IPS-11a (cell line): ENCODE data around the gene DOK4.
A peak's percentile ranks its signal among the peaks of the same experiment; 100 is the strongest.

ENCODE experiments used
- H3K4me3 ChIP-seq: one replicate; pipeline ENCODE4 v1.5.1; 2013; ENCODE audit warnings: low read depth, low read length, control low read depth

The DOK4 gene

GRCh38 chr16:57478396-57479204, 7.7 kb downstream of the DOK4 start:
- H3K4me3 ChIP-seq: no peak overlapping the region

- no peak overlapping the region for H3K4me3 ChIP-seq
Measured at GRCh38 chr16:57477531-57478202, 8.6 kb downstream of the DOK4 start.

GRCh38 chr16:57476546-57477410, 9.5 kb downstream of the DOK4 start:
- H3K4me3 ChIP-seq: no peak overlapping the region

- no peak overlapping the region for H3K4me3 ChIP-seq
Measured at GRCh38 chr16:57475711-57476339, 10.5 kb downstream of the DOK4 start.

GRCh38 chr16:57474671-57475661, 11.3 kb downstream of the DOK4 start:
- H3K4me3 ChIP-seq: no peak overlapping the region

GRCh38 chr16:57473906-57474305, 12.4 kb downstream of the DOK4 start:
- no peak overlapping the region for H3K4me3 ChIP-seq

- no peak overlapping the region for H3K4me3 ChIP-seq
Measured at GRCh38 chr16:57473176-57473840, 13.0 kb downstream of the DOK4 start.

GRCh38 chr16:57472665-57473060, 13.6 kb downstream of the DOK4 start:
- H3K4me3 ChIP-seq: no peak overlapping the region

GRCh38 chr16:57471852-57472664, 14.2 kb downstream of the DOK4 start:
- H3K4me3 ChIP-seq: no peak overlapping the region

GRCh38 chr16:57471209-57471608, 15.1 kb downstream of the DOK4 start:
- no peak overlapping the region for H3K4me3 ChIP-seq

GRCh38 chr16:57470711-57471110, 15.6 kb downstream of the DOK4 start:
- H3K4me3 ChIP-seq: no peak overlapping the region

- no peak overlapping the region for H3K4me3 ChIP-seq
Measured at GRCh38 chr16:57469917-57470470, 16.3 kb downstream of the DOK4 start.

GRCh38 chr16:57469046-57469445, 17.2 kb downstream of the DOK4 start:
- no peak overlapping the region for H3K4me3 ChIP-seq

- no peak overlapping the region for H3K4me3 ChIP-seq
Measured at GRCh38 chr16:57468346-57468745, 17.9 kb downstream of the DOK4 start.

- H3K4me3 ChIP-seq: no peak overlapping the region
Measured at GRCh38 chr16:57464523-57464922, 21.8 kb downstream of the DOK4 start.

GRCh38 chr16:57462978-57463362, 23.3 kb downstream of the DOK4 start:
- peak overlapping the region; percentile 89 for H3K4me3 ChIP-seq

GRCh38 chr16:57462209-57462977, 23.9 kb downstream of the DOK4 start, which contains the start of gene POLR2C:
Gene POLR2C, plus strand, starts transcription at chr16:57462679. Its CDS starts 46 bp downstream, at chr16:57462725.
- H3K4me3 ChIP-seq: peak within 1 kb of the TSS; percentile 89
